ENCODE results near the gene IL33. TPM values are rescaled to one million over a fixed set of nuclear protein-coding genes. Genes with fewer than 3 reads are reported as not detected.

IL33 gene
- total and polyA plus RNA-seq, 2 of the 4 experiments (the other 2 are of a cell fraction), result not detected

DNA sequence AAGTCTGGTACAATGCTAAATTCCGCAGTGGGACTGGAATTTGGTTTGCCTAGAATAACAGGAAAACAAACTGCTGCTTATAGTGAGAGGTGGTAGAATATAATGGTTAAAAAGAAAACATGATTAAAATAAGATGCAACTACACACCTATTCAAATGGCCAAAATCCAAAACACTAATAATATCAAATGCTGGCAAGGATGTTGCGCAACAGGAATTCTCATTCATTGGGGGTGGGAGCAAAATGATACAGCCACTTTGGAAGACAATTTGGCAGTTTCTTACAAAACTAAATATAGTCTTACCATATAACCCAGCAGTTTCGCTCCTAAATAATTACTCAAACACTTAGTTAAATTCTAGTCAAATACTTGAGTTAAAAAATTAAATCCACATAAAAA, 61.8 kb downstream of the IL33 start:
- Histone ChIP-seq H4K20me1 (ENCODE audit: insufficient read depth, low read length) (no peaks in the 10 kb centered on the region), H3K14ac (replicated peaks; ENCODE audit: low read depth, low read length) (no peak overlapping the region), H3K9me3 (ENCODE audit: control insufficient read depth, insufficient read depth, low read length) (no peaks in the 10 kb centered on the region), H3K27me3 (ENCODE audit: control insufficient read depth, insufficient read depth, low read length) (peaks cover 6% of the 10 kb centered on the region), H2AK9ac (replicated peaks; ENCODE audit: low read depth, low read length, poor library complexity) (no peak overlapping the region), H3K23ac (ENCODE audit: low read depth, low read length) (no peak overlapping the region), H2BK20ac (ENCODE audit: low read depth, low read length) (no peak overlapping the region), H4K8ac (ENCODE audit: low read depth in 2 of 2, low read length in 2 of 2) (no peak overlapping the region), H3K4me1 (ENCODE audit: control insufficient read depth, insufficient read depth, low read length) (peaks cover 4% of the 10 kb centered on the region; the same call in 1 of the 2 replicates), H3K9ac (ENCODE audit: low read depth, low read length) (no peak overlapping the region), H3K79me1 (ENCODE audit: low read depth in 1 of 2, low read length in 2 of 2) (no peaks in the 10 kb centered on the region), H3K4ac (ENCODE audit: low read depth, low read length) (no peak overlapping the region), H2BK5ac (ENCODE audit: low read depth, low read length, poor library complexity, severe bottlenecking) (no peak overlapping the region), H3K56ac (ENCODE audit: extremely low read depth, insufficient read depth, low read length) (no peak overlapping the region), H2BK120ac (ENCODE audit: low read depth, low read length) (no peak overlapping the region), H3K36me3 (ENCODE audit: control insufficient read depth, insufficient read depth, low read length) (no peaks in the 10 kb centered on the region), H3K4me2 (ENCODE audit: low read depth, low read length) (no peak overlapping the region), H4K5ac (ENCODE audit: low read depth, low read length) (no peak overlapping the region), H3K27ac (ENCODE audit: insufficient read depth, low read length) (no peak overlapping the region), H3K9me1 (ENCODE audit: insufficient read depth, low read length) (no peaks in the 10 kb centered on the region), H2AFZ (replicated peaks; ENCODE audit: low read length, poor library complexity) (no peak overlapping the region), H4K91ac (ENCODE audit: insufficient read depth, low read depth, low read length) (no peak overlapping the region), H2BK15ac (ENCODE audit: low read depth, low read length) (no peak overlapping the region), H3K4me3 (ENCODE audit: insufficient read depth, low read depth, low read length) (no peak overlapping the region), H2AK5ac (ENCODE audit: low read depth, low read length) (no peak overlapping the region), H3K18ac (ENCODE audit: low read depth, low read length) (no peak overlapping the region)
- BruUV-seq (replicated peaks), result no TSS peak
- dilution Hi-C loops (cut with HindIII; ENCODE audit: low sequenced_read_pairs, unreplicated experiment) (no loop called here), in situ Hi-C loops (cut with MboI; ENCODE audit: low sequenced_read_pairs) (no loop called here), intact Hi-C loops (cut with micrococcal nuclease) (no loop called here)
- ChIA-PET CTCF (interaction anchor here (1.1 kb wide), 1 partner anchor 223 kb away, joined by 3 read pairs; no protein-coding TSS in a partner anchor), POLR2A (ENCODE audit: unreplicated experiment) (no interaction called here)
- DNase-seq (no peak), ATAC-seq (ENCODE audit: low read depth) (no peak)
- no CpG with 5 or more reads among the region's 3 CpGs for WGBS, 2 experiments (ENCODE audit: extremely low coverage in 2 of 2, insufficient read length in 1 of 2)
- peak; percentile 89 for TF ChIP-seq CEBPB (IDR thresholded peaks at IDR 0.05; ENCODE audit: low read depth, low read length)
- no peak for TF ChIP-seq RCOR1 (IDR thresholded peaks at IDR 0.05; ENCODE audit: insufficient replicate concordance, low read length)

Measured in IMR-90 (cell line).